Neural cell (in vitro differentiated cells): ENCODE measurements around the gene OSBP2. TPM values are rescaled to one million over a fixed set of nuclear protein-coding genes. Genes with fewer than 3 reads are reported as not detected.

Source experiments
- H2AFZ ChIP-seq: fragments of 200-600, 300-800 bp; sonication (generic), shearing (Covaris generic); 2 replicates; pipeline ENCODE4 v1.6.0; 2014; ENCODE audit warnings: low read depth, mild to moderate bottlenecking, antibody characterized with exemption, low read length, moderate library complexity
- H3F3A ChIP-seq: fragments of 200-600 bp; shearing (Covaris generic); 2 replicates; pipeline ENCODE4 v1.6.1; 2016; ENCODE audit warnings: mild to moderate bottlenecking, moderate library complexity, mixed read lengths, antibody characterized with exemption, low read length; ENCODE audit not compliant: insufficient read depth, poor library complexity, severe bottlenecking
- H3K27ac ChIP-seq: fragments of 200-600, 300-800 bp; sonication (generic), shearing (Covaris generic); 2 replicates; pipeline ENCODE4 v1.5.1; 2014; ENCODE audit warnings: mild to moderate bottlenecking, low read length, moderate library complexity
- H3K27me3 ChIP-seq: fragments of 300-800, 200-600 bp; sonication (generic), shearing (Covaris generic); 2 replicates; pipeline ENCODE4 v1.6.0; 2014; ENCODE audit warnings: mild to moderate bottlenecking, low read depth, low read length, moderate library complexity; ENCODE audit not compliant: insufficient read depth
- H3K36me3 ChIP-seq: fragments of 300-800, 200-600 bp; sonication (generic), shearing (Covaris generic); 2 replicates; pipeline ENCODE4 v1.5.1; 2014; ENCODE audit warnings: mild to moderate bottlenecking, antibody characterized with exemption, low read length, moderate library complexity; ENCODE audit not compliant: insufficient read depth
- H3K4me2 ChIP-seq: fragments of 300-800, 200-600 bp; sonication (generic), shearing (Covaris generic); 2 replicates; pipeline ENCODE4 v1.6.0; 2014; ENCODE audit warnings: mild to moderate bottlenecking, low read length
- H3K4me3 ChIP-seq: fragments of 300-800, 200-600 bp; sonication (generic), shearing (Covaris generic); 2 replicates; pipeline ENCODE4 v1.5.1; 2014; ENCODE audit warnings: mild to moderate bottlenecking, low read length, moderate library complexity
- H3K79me2 ChIP-seq: fragments of 200-600 bp; shearing (Covaris generic); replicated peaks from 2 replicates; pipeline ENCODE4 v1.6.0; 2014; ENCODE audit warnings: mild to moderate bottlenecking, low read length, moderate library complexity; ENCODE audit not compliant: insufficient read depth
- H3K9ac ChIP-seq: fragments of 300-800, 200-600 bp; sonication (generic), shearing (Covaris generic); 2 replicates; pipeline ENCODE4 v1.6.1; 2016; ENCODE audit warnings: mild to moderate bottlenecking, low read length, mixed read lengths
- H3K9me2 ChIP-seq: fragments of 200-600 bp; shearing (Covaris generic); 2 replicates; pipeline ENCODE4 v1.6.1; 2016; ENCODE audit warnings: mild to moderate bottlenecking, low read length, mixed read lengths; ENCODE audit not compliant: insufficient read depth
- H3K9me3 ChIP-seq: fragments of 200-600, 300-800 bp; sonication (generic), shearing (Covaris generic); 2 replicates; pipeline ENCODE4 v1.6.1; 2016; ENCODE audit warnings: mild to moderate bottlenecking, mixed run types, low read length, moderate library complexity, mixed read lengths
- H4K20me1 ChIP-seq: fragments of 200-600 bp; shearing (Covaris generic); 2 replicates; pipeline ENCODE4 v1.6.1; 2016; ENCODE audit warnings: mild to moderate bottlenecking, mixed run types; ENCODE audit not compliant: insufficient read depth
- EP300 ChIP-seq: fragments of 450-650 bp; conservative IDR thresholded peaks from 2 replicates; pipeline ENCODE4 v1.6.1; 2014; ENCODE audit warnings: antibody characterized with exemption, mild to moderate bottlenecking, moderate library complexity; ENCODE audit not compliant: poor library complexity, severe bottlenecking
- EZH2 ChIP-seq: fragments of 200-600, 300-800 bp; shearing (Covaris generic), sonication (generic); IDR thresholded peaks from 2 replicates; pipeline ENCODE4 v1.6.1; 2014; ENCODE audit warnings: antibody characterized with exemption, low read length, borderline replicate concordance, mild to moderate bottlenecking; ENCODE audit not compliant: insufficient read depth, poor library complexity, severe bottlenecking
- MXI1 ChIP-seq: fragments of 450-650 bp; conservative IDR thresholded peaks from 2 replicates; pipeline ENCODE4 v1.6.1; 2014; ENCODE audit warnings: antibody characterized with exemption, mild to moderate bottlenecking; ENCODE audit not compliant: poor library complexity, severe bottlenecking
- POLR2AphosphoS5 ChIP-seq: IDR thresholded peaks from 2 replicates; pipeline ENCODE4 v1.6.1; 2012
- RAD21 ChIP-seq: fragments of 450-650 bp; conservative IDR thresholded peaks from 2 replicates; pipeline ENCODE4 v1.6.1; 2014; ENCODE audit warnings: antibody characterized with exemption, mild to moderate bottlenecking, moderate library complexity
- SMC3 ChIP-seq: fragments of 450-650 bp; conservative IDR thresholded peaks from 2 replicates; pipeline ENCODE4 v1.6.1; 2014; ENCODE audit warnings: antibody characterized with exemption, mild to moderate bottlenecking, moderate library complexity; ENCODE audit not compliant: poor library complexity
- TAF1 ChIP-seq: IDR thresholded peaks from 2 replicates; pipeline ENCODE4 v1.6.1; 2012; ENCODE audit warnings: low read depth
- polyA plus RNA-seq: library from polyadenylated mRNA; depleted of rRNA; stranded (reverse); fragments of >200 nt; gene quantifications from 2 replicates; pipeline ENCODE4 v1.2.3, GENCODE V29; 2014
- TF ChIP-seq, protein P1 (sequence below): fragments of 450-650 bp; IDR thresholded peaks from 2 replicates; pipeline ENCODE4 v1.5.1; 2014; ENCODE audit warnings: antibody characterized with exemption, mild to moderate bottlenecking, moderate library complexity; ENCODE audit not compliant: poor library complexity, severe bottlenecking
- TF ChIP-seq, protein P2 (sequence below): IDR thresholded peaks from 2 replicates; pipeline ENCODE4 v1.6.1; 2012; ENCODE audit warnings: borderline replicate concordance

Gene OSBP2
- polyA plus RNA-seq, 1 donor from 2014 or later: 8.7 TPM

DNA sequence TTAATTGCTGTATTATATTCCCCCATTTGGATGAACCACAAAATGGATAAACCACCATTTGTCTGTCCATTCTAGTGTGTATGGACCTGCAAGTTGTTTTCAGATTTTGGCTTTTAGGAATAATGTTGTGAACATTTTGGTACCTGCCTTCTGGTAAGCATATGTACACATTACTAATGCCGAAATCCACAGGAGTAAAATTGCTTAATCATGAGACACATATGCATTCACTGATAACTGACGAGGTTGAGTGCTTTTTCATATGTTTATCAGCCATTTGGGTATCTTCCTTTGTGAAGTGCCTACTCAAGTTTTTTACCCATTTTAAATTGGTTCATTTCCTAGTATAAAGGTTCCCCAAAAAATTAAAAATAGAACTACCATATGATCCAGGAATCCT lies 34.2 kb downstream of the OSBP2 start:
- Histone ChIP-seq H3K4me3 (no peak overlapping the region), H3F3A (no peaks in the 10 kb centered on the region)
- TF ChIP-seq MXI1 (no peak), POLR2AphosphoS5 (no peak), TAF1 (no peak), EP300 (no peak), SMC3 (no peak), RAD21 (no peak), EZH2 (no peak)
- TF ChIP-seq, protein P1, sequence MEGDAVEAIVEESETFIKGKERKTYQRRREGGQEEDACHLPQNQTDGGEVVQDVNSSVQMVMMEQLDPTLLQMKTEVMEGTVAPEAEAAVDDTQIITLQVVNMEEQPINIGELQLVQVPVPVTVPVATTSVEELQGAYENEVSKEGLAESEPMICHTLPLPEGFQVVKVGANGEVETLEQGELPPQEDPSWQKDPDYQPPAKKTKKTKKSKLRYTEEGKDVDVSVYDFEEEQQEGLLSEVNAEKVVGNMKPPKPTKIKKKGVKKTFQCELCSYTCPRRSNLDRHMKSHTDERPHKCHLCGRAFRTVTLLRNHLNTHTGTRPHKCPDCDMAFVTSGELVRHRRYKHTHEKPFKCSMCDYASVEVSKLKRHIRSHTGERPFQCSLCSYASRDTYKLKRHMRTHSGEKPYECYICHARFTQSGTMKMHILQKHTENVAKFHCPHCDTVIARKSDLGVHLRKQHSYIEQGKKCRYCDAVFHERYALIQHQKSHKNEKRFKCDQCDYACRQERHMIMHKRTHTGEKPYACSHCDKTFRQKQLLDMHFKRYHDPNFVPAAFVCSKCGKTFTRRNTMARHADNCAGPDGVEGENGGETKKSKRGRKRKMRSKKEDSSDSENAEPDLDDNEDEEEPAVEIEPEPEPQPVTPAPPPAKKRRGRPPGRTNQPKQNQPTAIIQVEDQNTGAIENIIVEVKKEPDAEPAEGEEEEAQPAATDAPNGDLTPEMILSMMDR: no peak
- TF ChIP-seq, protein P2, sequence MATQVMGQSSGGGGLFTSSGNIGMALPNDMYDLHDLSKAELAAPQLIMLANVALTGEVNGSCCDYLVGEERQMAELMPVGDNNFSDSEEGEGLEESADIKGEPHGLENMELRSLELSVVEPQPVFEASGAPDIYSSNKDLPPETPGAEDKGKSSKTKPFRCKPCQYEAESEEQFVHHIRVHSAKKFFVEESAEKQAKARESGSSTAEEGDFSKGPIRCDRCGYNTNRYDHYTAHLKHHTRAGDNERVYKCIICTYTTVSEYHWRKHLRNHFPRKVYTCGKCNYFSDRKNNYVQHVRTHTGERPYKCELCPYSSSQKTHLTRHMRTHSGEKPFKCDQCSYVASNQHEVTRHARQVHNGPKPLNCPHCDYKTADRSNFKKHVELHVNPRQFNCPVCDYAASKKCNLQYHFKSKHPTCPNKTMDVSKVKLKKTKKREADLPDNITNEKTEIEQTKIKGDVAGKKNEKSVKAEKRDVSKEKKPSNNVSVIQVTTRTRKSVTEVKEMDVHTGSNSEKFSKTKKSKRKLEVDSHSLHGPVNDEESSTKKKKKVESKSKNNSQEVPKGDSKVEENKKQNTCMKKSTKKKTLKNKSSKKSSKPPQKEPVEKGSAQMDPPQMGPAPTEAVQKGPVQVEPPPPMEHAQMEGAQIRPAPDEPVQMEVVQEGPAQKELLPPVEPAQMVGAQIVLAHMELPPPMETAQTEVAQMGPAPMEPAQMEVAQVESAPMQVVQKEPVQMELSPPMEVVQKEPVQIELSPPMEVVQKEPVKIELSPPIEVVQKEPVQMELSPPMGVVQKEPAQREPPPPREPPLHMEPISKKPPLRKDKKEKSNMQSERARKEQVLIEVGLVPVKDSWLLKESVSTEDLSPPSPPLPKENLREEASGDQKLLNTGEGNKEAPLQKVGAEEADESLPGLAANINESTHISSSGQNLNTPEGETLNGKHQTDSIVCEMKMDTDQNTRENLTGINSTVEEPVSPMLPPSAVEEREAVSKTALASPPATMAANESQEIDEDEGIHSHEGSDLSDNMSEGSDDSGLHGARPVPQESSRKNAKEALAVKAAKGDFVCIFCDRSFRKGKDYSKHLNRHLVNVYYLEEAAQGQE: no peak

DNA sequence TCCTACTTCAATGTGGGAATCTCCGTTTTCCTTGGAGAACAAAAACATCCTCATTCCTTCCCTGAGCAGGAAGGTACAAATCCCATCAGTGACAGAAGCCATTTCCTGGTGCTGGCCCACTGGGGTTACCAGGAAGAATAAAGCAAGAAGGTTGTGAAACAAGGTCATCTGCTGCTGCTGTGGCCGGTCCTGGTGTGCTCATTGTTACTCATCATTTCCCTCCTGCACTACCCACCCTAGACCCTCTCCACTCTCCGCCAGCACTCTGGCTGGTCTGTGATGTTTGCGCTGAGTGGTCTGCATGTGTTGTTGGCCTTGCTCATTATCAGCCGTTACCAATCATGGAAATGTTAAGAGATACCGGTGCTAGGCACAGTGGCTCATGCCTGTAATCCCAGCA lies 37.0 kb downstream of the OSBP2 start:
- no peak overlapping the region for H2AFZ ChIP-seq
- no peaks in the 10 kb centered on the region for H3K36me3 ChIP-seq
- no peak overlapping the region for H3K9ac ChIP-seq
- no peaks in the 10 kb centered on the region for H3K9me2 ChIP-seq
- no peaks in the 10 kb centered on the region for H3K79me2 ChIP-seq
- TF ChIP-seq POLR2AphosphoS5 (no peak), TAF1 (no peak), EZH2 (no peak), MXI1 (no peak), RAD21 (no peak), SMC3 (no peak)
- TF ChIP-seq, protein P2: no peak
- H3K27me3 ChIP-seq: no peaks in the 10 kb centered on the region
- no peak overlapping the region for H3K4me3 ChIP-seq
- H3K4me2 ChIP-seq: no peak overlapping the region
- no peaks in the 10 kb centered on the region for H3K9me3 ChIP-seq
- no peak overlapping the region for H3K27ac ChIP-seq
- no peaks in the 10 kb centered on the region for H3F3A ChIP-seq
- no peaks in the 10 kb centered on the region for H4K20me1 ChIP-seq

More for the DNA sequence above, 34.2 kb downstream of the OSBP2 start:
- H3K9ac ChIP-seq: no peak overlapping the region
- no peak overlapping the region for H3K27ac ChIP-seq
- H3K4me2 ChIP-seq: no peak overlapping the region
- H2AFZ ChIP-seq: no peak overlapping the region
- no peaks in the 10 kb centered on the region for H3K27me3 ChIP-seq
- H3K36me3 ChIP-seq: no peaks in the 10 kb centered on the region
- no peaks in the 10 kb centered on the region for H3K9me2 ChIP-seq
- no peaks in the 10 kb centered on the region for H3K79me2 ChIP-seq
- no peaks in the 10 kb centered on the region for H4K20me1 ChIP-seq
- no peaks in the 10 kb centered on the region for H3K9me3 ChIP-seq
